ENCODE data around the gene DUOX1.

Gene DUOX1

GRCh38 chr15:45105586-45105985, 24.2 kb upstream of the DUOX1 start:
- Histone ChIP-seq H3K9me3 (ENCODE audit: insufficient read depth, low read length, severe bottlenecking) (no peaks in the 10 kb centered on the region), H3K4me2 (ENCODE audit: insufficient read depth, low read length) (no peak overlapping the region), H3K9ac (ENCODE audit: low read depth, low read length) (no peak overlapping the region), H3K4me1 (ENCODE audit: insufficient read depth, low read length) (no peaks in the 10 kb centered on the region), H3K27ac (ENCODE audit: low read length) (no peak overlapping the region), H3K36me3 (ENCODE audit: insufficient read depth, low read length) (no peaks in the 10 kb centered on the region), H3K27me3 (ENCODE audit: insufficient read depth, low read length, poor library complexity) (peaks cover 4% of the 10 kb centered on the region), H2AFZ (ENCODE audit: low read depth, low read length) (no peak overlapping the region), H3K79me2 (ENCODE audit: insufficient read depth, low read length) (no peaks in the 10 kb centered on the region), H3K4me3 (ENCODE audit: low read depth in 1 of 2, low read length in 2 of 2) (no peak overlapping the region), H4K20me1 (ENCODE audit: insufficient read depth, low read length) (no peaks in the 10 kb centered on the region)
- ATAC-seq (ENCODE audit: insufficient read depth, low read depth) (no peak), DNase-seq (no peak)
- TF ChIP-seq, protein P1, sequence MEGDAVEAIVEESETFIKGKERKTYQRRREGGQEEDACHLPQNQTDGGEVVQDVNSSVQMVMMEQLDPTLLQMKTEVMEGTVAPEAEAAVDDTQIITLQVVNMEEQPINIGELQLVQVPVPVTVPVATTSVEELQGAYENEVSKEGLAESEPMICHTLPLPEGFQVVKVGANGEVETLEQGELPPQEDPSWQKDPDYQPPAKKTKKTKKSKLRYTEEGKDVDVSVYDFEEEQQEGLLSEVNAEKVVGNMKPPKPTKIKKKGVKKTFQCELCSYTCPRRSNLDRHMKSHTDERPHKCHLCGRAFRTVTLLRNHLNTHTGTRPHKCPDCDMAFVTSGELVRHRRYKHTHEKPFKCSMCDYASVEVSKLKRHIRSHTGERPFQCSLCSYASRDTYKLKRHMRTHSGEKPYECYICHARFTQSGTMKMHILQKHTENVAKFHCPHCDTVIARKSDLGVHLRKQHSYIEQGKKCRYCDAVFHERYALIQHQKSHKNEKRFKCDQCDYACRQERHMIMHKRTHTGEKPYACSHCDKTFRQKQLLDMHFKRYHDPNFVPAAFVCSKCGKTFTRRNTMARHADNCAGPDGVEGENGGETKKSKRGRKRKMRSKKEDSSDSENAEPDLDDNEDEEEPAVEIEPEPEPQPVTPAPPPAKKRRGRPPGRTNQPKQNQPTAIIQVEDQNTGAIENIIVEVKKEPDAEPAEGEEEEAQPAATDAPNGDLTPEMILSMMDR (IDR thresholded peaks at IDR 0.05; ENCODE audit: borderline replicate concordance, extremely low read depth, low read length, poor library complexity, severe bottlenecking), result no peak
- TF ChIP-seq EZH2 (IDR thresholded peaks at IDR 0.05; ENCODE audit: borderline replicate concordance, low read depth, low read length, severe bottlenecking), result no peak

- Histone ChIP-seq H3K27ac (ENCODE audit: low read length) (no peak overlapping the region), H3K36me3 (ENCODE audit: insufficient read depth, low read length) (no peaks in the 10 kb centered on the region), H3K9me3 (ENCODE audit: insufficient read depth, low read length, severe bottlenecking) (no peaks in the 10 kb centered on the region), H3K79me2 (ENCODE audit: insufficient read depth, low read length) (no peaks in the 10 kb centered on the region), H2AFZ (ENCODE audit: low read depth, low read length) (no peak overlapping the region), H4K20me1 (ENCODE audit: insufficient read depth, low read length) (no peaks in the 10 kb centered on the region), H3K9ac (ENCODE audit: low read depth, low read length) (no peak overlapping the region), H3K4me2 (ENCODE audit: insufficient read depth, low read length) (no peak overlapping the region), H3K4me3 (ENCODE audit: low read depth in 1 of 2, low read length in 2 of 2) (no peak overlapping the region), H3K4me1 (ENCODE audit: insufficient read depth, low read length) (no peaks in the 10 kb centered on the region), H3K27me3 (ENCODE audit: insufficient read depth, low read length, poor library complexity) (peaks cover 4% of the 10 kb centered on the region)
- no peak for DNase-seq
- ATAC-seq (ENCODE audit: insufficient read depth, low read depth), result no peak
- no peak for TF ChIP-seq EZH2 (IDR thresholded peaks at IDR 0.05; ENCODE audit: borderline replicate concordance, low read depth, low read length, severe bottlenecking)
- TF ChIP-seq, protein P1 (IDR thresholded peaks at IDR 0.05; ENCODE audit: borderline replicate concordance, extremely low read depth, low read length, poor library complexity, severe bottlenecking), result no peak
Measured at GRCh38 chr15:45106002-45106790, 23.6 kb upstream of the DUOX1 start.

- Histone ChIP-seq H4K20me1 (ENCODE audit: insufficient read depth, low read length) (no peaks in the 10 kb centered on the region), H3K9me3 (ENCODE audit: insufficient read depth, low read length, severe bottlenecking) (no peaks in the 10 kb centered on the region), H3K27ac (ENCODE audit: low read length) (no peak overlapping the region), H3K27me3 (ENCODE audit: insufficient read depth, low read length, poor library complexity) (peaks cover 4% of the 10 kb centered on the region), H2AFZ (ENCODE audit: low read depth, low read length) (no peak overlapping the region), H3K36me3 (ENCODE audit: insufficient read depth, low read length) (no peaks in the 10 kb centered on the region), H3K79me2 (ENCODE audit: insufficient read depth, low read length) (no peaks in the 10 kb centered on the region), H3K4me3 (ENCODE audit: low read depth in 1 of 2, low read length in 2 of 2) (no peak overlapping the region), H3K4me1 (ENCODE audit: insufficient read depth, low read length) (no peaks in the 10 kb centered on the region), H3K9ac (ENCODE audit: low read depth, low read length) (no peak overlapping the region), H3K4me2 (ENCODE audit: insufficient read depth, low read length) (no peak overlapping the region)
- TF ChIP-seq EZH2 (IDR thresholded peaks at IDR 0.05; ENCODE audit: borderline replicate concordance, low read depth, low read length, severe bottlenecking), result no peak
- TF ChIP-seq, protein P1 (IDR thresholded peaks at IDR 0.05; ENCODE audit: borderline replicate concordance, extremely low read depth, low read length, poor library complexity, severe bottlenecking), result no peak
- no peak for ATAC-seq (ENCODE audit: insufficient read depth, low read depth)
- DNase-seq, result no peak
Measured at GRCh38 chr15:45107941-45108630, 21.7 kb upstream of the DUOX1 start.
